ENCODE measurements around the gene OLFM2.

DNA sequence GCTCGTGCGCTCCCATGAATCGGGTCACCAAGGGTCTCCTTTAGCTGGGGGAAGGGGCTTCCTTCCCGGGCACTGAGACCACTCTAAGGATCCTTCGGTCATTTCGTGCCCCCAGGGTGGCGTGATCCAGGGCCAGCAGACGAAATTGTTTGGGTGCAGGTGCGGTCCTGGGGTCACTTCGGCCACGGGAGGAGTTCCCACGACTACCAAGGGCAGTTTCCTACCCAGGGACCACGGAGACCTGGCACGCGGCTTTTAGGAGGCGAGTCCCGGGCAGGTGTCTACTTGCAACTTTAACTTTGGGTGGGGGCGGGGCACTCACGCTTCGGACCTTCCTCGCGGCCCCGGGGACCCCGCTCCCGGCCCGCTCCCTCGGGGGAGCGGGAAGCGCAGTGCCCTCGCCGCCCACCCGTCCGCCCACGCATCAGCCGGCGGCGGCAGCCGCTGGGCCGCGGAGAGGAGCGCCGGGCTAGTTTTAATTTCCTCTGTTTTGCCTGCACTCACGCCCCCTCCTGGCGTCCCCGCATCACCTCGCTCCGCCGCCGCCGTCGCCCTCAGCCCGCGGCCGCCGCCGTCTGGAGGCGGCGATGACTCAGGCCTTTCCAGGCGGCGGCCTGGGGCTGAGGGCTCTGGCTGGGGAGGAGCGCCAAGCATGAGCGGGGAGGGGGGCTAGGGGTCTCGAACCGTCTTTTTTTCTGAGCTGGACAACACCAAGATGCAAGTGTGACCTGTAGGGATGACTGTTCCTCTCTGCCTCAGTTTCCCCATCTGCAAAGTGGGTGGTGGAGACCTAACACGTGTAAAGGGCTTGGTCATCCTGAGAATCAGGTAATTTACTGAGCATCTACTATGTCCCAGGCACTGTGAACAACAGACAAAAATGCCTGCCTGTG is 21.8 kb downstream of the OLFM2 start:
- peak; percentile 43 for TF ChIP-seq RAD21 (conservative IDR thresholded peaks at IDR 0.05)
- TF ChIP-seq, protein P1, sequence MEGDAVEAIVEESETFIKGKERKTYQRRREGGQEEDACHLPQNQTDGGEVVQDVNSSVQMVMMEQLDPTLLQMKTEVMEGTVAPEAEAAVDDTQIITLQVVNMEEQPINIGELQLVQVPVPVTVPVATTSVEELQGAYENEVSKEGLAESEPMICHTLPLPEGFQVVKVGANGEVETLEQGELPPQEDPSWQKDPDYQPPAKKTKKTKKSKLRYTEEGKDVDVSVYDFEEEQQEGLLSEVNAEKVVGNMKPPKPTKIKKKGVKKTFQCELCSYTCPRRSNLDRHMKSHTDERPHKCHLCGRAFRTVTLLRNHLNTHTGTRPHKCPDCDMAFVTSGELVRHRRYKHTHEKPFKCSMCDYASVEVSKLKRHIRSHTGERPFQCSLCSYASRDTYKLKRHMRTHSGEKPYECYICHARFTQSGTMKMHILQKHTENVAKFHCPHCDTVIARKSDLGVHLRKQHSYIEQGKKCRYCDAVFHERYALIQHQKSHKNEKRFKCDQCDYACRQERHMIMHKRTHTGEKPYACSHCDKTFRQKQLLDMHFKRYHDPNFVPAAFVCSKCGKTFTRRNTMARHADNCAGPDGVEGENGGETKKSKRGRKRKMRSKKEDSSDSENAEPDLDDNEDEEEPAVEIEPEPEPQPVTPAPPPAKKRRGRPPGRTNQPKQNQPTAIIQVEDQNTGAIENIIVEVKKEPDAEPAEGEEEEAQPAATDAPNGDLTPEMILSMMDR (IDR thresholded peaks at IDR 0.05; ENCODE audit: poor library complexity, severe bottlenecking), result peak; percentile 61
